ENCODE measurements around the gene REP15. TPM values are rescaled to one million over a fixed set of nuclear protein-coding genes. Genes with fewer than 3 reads are reported as not detected.

The REP15 gene
- total RNA-seq, 2 donors from 2014 or later: 0.18 to 2.4 TPM

GRCh38 chr12:27707216-27707615 lies 11.0 kb downstream of the REP15 start:
- Histone ChIP-seq H3K4me1 (replicated peaks) (peaks cover 6% of the 10 kb centered on the region), H3K4me3 (no peak overlapping the region), H3K27ac (no peak overlapping the region), H3K27me3 (replicated peaks; ENCODE audit: insufficient read depth) (no peaks in the 10 kb centered on the region), H3K9me3 (no peaks in the 10 kb centered on the region), H3K36me3 (no peaks in the 10 kb centered on the region)
- no peak for DNase-seq (ENCODE audit: low spot score)
- 69% methylated on average over 2 of the region's 2 CpGs for WGBS
- intact Hi-C loops (cut with DNase I): no loop called here
- TF ChIP-seq CTCF (IDR thresholded peaks at IDR 0.05) (no peak), POLR2AphosphoS5 (IDR thresholded peaks at IDR 0.05) (no peak), POLR2A (IDR thresholded peaks at IDR 0.05) (no peak)

- TF ChIP-seq POLR2AphosphoS5 (IDR thresholded peaks at IDR 0.05): no peak
- no peak for TF ChIP-seq POLR2A (IDR thresholded peaks at IDR 0.05)
- TF ChIP-seq CTCF (IDR thresholded peaks at IDR 0.05): no peak
- no peaks in the 10 kb centered on the region for H3K36me3 ChIP-seq
- H3K27ac ChIP-seq: peak overlapping the region; percentile 82 to 89
- H3K4me3 ChIP-seq: peak overlapping the region; percentile 70 to 98
- no peak for DNase-seq (ENCODE audit: low spot score)
- no peaks in the 10 kb centered on the region for H3K27me3 ChIP-seq (replicated peaks; ENCODE audit: insufficient read depth)
- intact Hi-C loops (cut with DNase I): no loop called here
- H3K9me3 ChIP-seq: no peaks in the 10 kb centered on the region
- WGBS: 69% methylated on average over 12 of the region's 12 CpGs
- peaks cover 6% of the 10 kb centered on the region for H3K4me1 ChIP-seq (replicated peaks)
Observed at GRCh38 chr12:27709212-27709931, 13.1 kb downstream of the REP15 start.

GRCh38 chr12:27709932-27710591 lies 13.8 kb downstream of the REP15 start:
- DNase-seq (ENCODE audit: low spot score): peak; percentile 46
- Histone ChIP-seq H3K4me1 (replicated peaks) (peaks cover 6% of the 10 kb centered on the region), H3K36me3 (no peaks in the 10 kb centered on the region), H3K27ac (peak overlapping the region; percentile 82 to 89), H3K4me3 (peak overlapping the region; percentile 70 to 98), H3K27me3 (replicated peaks; ENCODE audit: insufficient read depth) (no peaks in the 10 kb centered on the region), H3K9me3 (no peaks in the 10 kb centered on the region)
- TF ChIP-seq POLR2A (IDR thresholded peaks at IDR 0.05): no peak
- no peak for TF ChIP-seq POLR2AphosphoS5 (IDR thresholded peaks at IDR 0.05)
- no peak for TF ChIP-seq CTCF (IDR thresholded peaks at IDR 0.05)
- 6% methylated on average over 24 of the region's 24 CpGs for WGBS
- intact Hi-C loops (cut with DNase I): no loop called here

GRCh38 chr12:27710592-27711316 lies 14.5 kb downstream of the REP15 start, which contains the start of gene MRPS35:
TSS of gene MRPS35 (plus strand) at chr12:27710832. CDS start at chr12:27710844, 12 bp downstream.
- Histone ChIP-seq H3K4me3 (peak within 1 kb of the TSS; percentile 70 to 98), H3K36me3 (no peaks in the 10 kb centered on the region), H3K9me3 (no peaks in the 10 kb centered on the region), H3K27me3 (replicated peaks; ENCODE audit: insufficient read depth) (no peaks in the 10 kb centered on the region), H3K27ac (peak within 1 kb of the TSS; percentile 82 to 89), H3K4me1 (replicated peaks) (peaks cover 6% of the 10 kb centered on the region)
- WGBS: under 1% methylated on average over 42 of the region's 46 CpGs
- intact Hi-C loops (cut with DNase I): no loop called here
- peak; percentile 89 for DNase-seq (ENCODE audit: low spot score)
- TF ChIP-seq POLR2A (IDR thresholded peaks at IDR 0.05): peak; percentile 55
- TF ChIP-seq POLR2AphosphoS5 (IDR thresholded peaks at IDR 0.05): peak; percentile 96
- peak in 3 of 4 experiments; percentile 7 to 23 (median 19) for TF ChIP-seq CTCF (IDR thresholded peaks at IDR 0.05)

Data from prostate gland (tissue), 2 donors.